Erythroblast (primary cell): ENCODE measurements around the gene ZFPM1.

Experiments
- GATA1 ChIP-seq: IDR thresholded peaks from 2 replicates; pipeline ENCODE4 v1.6.1; 2011; ENCODE audit warnings: low read depth, mild to moderate bottlenecking, control low read depth, low read length, moderate library complexity
- POLR2A ChIP-seq: IDR thresholded peaks from 2 replicates; pipeline ENCODE4 v1.6.1; 2011; ENCODE audit warnings: mild to moderate bottlenecking, low read length

DNA sequence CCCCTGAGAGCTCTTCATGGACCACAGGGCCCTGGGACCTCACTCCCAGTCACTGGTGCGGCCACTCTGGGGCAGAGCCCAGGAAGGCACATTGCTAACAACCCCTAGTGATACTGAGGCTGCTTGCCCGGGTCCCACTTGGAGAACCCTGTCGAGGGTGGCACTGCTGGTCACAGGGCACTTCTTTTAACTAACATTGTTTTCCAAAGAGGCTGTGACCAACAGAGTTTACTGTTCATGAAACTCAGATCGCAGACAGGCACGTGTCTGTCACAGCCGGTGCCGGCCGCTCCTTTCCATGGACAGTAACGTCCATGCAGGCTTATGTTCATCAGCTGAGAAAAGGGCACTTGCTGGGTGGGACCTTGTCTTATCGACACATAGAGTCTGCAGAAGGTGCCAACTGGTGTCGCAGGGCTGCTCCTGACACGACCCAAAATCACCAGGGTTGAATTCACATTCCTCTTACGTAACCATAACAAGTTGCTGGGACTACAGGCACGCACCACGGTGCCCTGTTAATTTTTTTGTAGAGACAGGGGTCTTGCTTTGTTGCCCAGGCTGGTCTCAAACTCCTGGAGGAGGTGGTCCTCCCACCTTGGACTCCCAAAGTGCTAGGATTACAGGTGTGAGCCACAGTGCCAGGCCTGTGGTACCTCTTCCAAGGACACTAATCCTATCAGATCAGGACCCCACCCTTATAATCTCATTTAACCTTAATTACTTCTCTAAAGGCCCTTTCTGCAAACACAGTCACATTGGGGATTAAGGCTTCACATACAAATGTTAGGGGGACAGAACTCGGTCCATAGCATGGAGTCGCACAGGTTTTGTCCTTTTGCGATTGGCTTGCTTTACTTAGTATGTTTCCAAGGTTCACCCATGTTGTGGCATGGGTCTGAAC is 115.9 kb downstream of the ZFPM1 start:
- TF ChIP-seq POLR2A: no peak
- TF ChIP-seq GATA1: no peak
